SK-N-SH (cell line): ENCODE results near the gene PLA2G4E. TPM values are rescaled to one million over a fixed set of nuclear protein-coding genes. Genes with fewer than 3 reads are reported as not detected.

Experiments used
- CTCF ChIA-PET: fragments of 300-600, 350-600 bp; formaldehyde crosslinking; extraction: SDS; loops from one replicate; lab custom pipeline; 2021; lab: Yijun Ruan, JAX
- POLR2A ChIA-PET: fragments of 350-600 bp; sonication (Branson Sonifier 250); formaldehyde crosslinking; extraction: SDS; loops from one replicate; lab custom pipeline; 2020; ENCODE audit warnings: antibody characterized with exemption, inconsistent platforms; lab: Yijun Ruan, JAX
- DNase-seq: peaks from one replicate; pipeline ENCODE4 v3.0.0; 2012
- H2AFZ ChIP-seq: fragments of 200-600 bp; sonication (generic); 2 replicates; pipeline ENCODE4 v1.8.1; 2016; ENCODE audit warnings: antibody characterized with exemption, mild to moderate bottlenecking, low read depth
- H3F3A ChIP-seq: fragments of 200-600 bp; sonication (generic); replicated peaks from 2 replicates; pipeline ENCODE3; 2016; ENCODE audit warnings: antibody characterized with exemption, mild to moderate bottlenecking; ENCODE audit not compliant: insufficient read depth
- H3K27ac ChIP-seq, 2 experiments: fragments of 200-500 bp in 1 of 2; fragments of 200-600 bp in 1 of 2; sonication (Bioruptor generic) in 1 of 2; sonication (generic), shearing (Covaris generic) in 1 of 2; 2 replicates each; pipeline versions ENCODE4 v1.5.1 to v1.6.1; 2014 to 2016; ENCODE audit warnings: low read depth in 2 of 2, inconsistent platforms in 1 of 2, low read length in 1 of 2, mild to moderate bottlenecking in 1 of 2, mixed read lengths in 1 of 2
- H3K27me3 ChIP-seq: fragments of 200-600 bp; sonication (generic), shearing (Covaris generic); 2 replicates; pipeline ENCODE4 v1.6.1; 2016; ENCODE audit warnings: mixed run types; ENCODE audit not compliant: insufficient read depth
- H3K36me3 ChIP-seq, 2 experiments: fragments of 200-500 bp in 1 of 2; fragments of 200-600 bp in 1 of 2; sonication (Bioruptor generic) in 1 of 2; sonication (generic) in 1 of 2; replicated peaks in 1 of 2; 2 replicates each; pipeline versions ENCODE3 to v1.5.1; 2014 to 2016; ENCODE audit warnings: low read length in 1 of 2, mild to moderate bottlenecking in 1 of 2; ENCODE audit not compliant: insufficient read depth in 2 of 2, control insufficient read depth in 1 of 2
- H3K4me1 ChIP-seq, 2 experiments: fragments of 200-500 bp in 1 of 2; fragments of 200-600 bp in 1 of 2; sonication (Bioruptor generic) in 1 of 2; sonication (generic), shearing (Covaris generic) in 1 of 2; 2 replicates each; pipeline versions ENCODE4 v1.5.1 to v1.6.1; 2014 to 2016; ENCODE audit warnings: low read depth in 1 of 2, low read length in 1 of 2, mixed run types in 1 of 2; ENCODE audit not compliant: insufficient read depth in 2 of 2, control insufficient read depth in 1 of 2
- H3K4me2 ChIP-seq: fragments of 200-600 bp; sonication (generic), shearing (Covaris generic); 2 replicates; pipeline ENCODE4 v1.6.1; 2017; ENCODE audit warnings: mixed run types
- H3K4me3 ChIP-seq, 2 experiments: fragments of 200-500 bp in 1 of 2; fragments of 200-600 bp in 1 of 2; sonication (Bioruptor generic) in 1 of 2; sonication (generic), shearing (Covaris generic) in 1 of 2; 2 replicates each; pipeline versions ENCODE4 v1.5.1 to v1.8.1; 2014 to 2016; ENCODE audit warnings: low read depth in 2 of 2, inconsistent platforms in 1 of 2, low read length in 1 of 2, mild to moderate bottlenecking in 1 of 2, mixed read lengths in 1 of 2, moderate library complexity in 1 of 2
- H3K79me2 ChIP-seq: fragments of 200-600 bp; sonication (generic); 2 replicates; pipeline ENCODE4 v1.8.1; 2017; ENCODE audit warnings: mild to moderate bottlenecking; ENCODE audit not compliant: insufficient read depth
- H3K9ac ChIP-seq: fragments of 200-600 bp; sonication (generic); 2 replicates; pipeline ENCODE4 v1.6.1; 2017; ENCODE audit warnings: mixed run types
- H3K9me2 ChIP-seq: fragments of 200-600 bp; sonication (generic); 2 replicates; pipeline ENCODE4 v1.6.1; 2017; ENCODE audit warnings: mixed run types
- H3K9me3 ChIP-seq: fragments of 200-600 bp; sonication (generic); 2 replicates; pipeline ENCODE4 v1.6.1; 2017; ENCODE audit warnings: mixed run types, mild to moderate bottlenecking, moderate library complexity
- H4K20me1 ChIP-seq: fragments of 200-600 bp; sonication (generic); 2 replicates; pipeline ENCODE4 v1.6.1; 2017; ENCODE audit warnings: mild to moderate bottlenecking, mixed run types; ENCODE audit not compliant: insufficient read depth
- CHD2 ChIP-seq: fragments of 150-350 bp; IDR thresholded peaks from 2 replicates; pipeline ENCODE4 v1.6.1; 2018; ENCODE audit warnings: low read length; ENCODE audit not compliant: partially characterized antibody
- EP300 ChIP-seq, 2 experiments: IDR thresholded peaks; 2 replicates each; pipeline versions ENCODE4 v1.4.0 to v1.6.1; 2012; ENCODE audit warnings: borderline replicate concordance in 1 of 2, low read depth in 1 of 2, low read length in 1 of 2
- FOSL2 ChIP-seq: IDR thresholded peaks from 2 replicates; pipeline ENCODE4 v1.4.0; 2012; ENCODE audit warnings: low read depth, mild to moderate bottlenecking, moderate library complexity, borderline replicate concordance
- FOXM1 ChIP-seq: IDR thresholded peaks from 2 replicates; pipeline ENCODE4 v1.4.0; 2012; ENCODE audit warnings: low read depth, mild to moderate bottlenecking
- GATA2 ChIP-seq: sonication (generic); formaldehyde crosslinking; IDR thresholded peaks from 2 replicates; pipeline ENCODE4 v1.5.0; 2020; ENCODE audit warnings: mild to moderate bottlenecking, missing genetic modification reagents
- MAX ChIP-seq: IDR thresholded peaks from 2 replicates; pipeline ENCODE4 v1.4.0; 2012; ENCODE audit warnings: low read depth
- MXI1 ChIP-seq: IDR thresholded peaks from 2 replicates; pipeline ENCODE4 v1.6.1; 2012; ENCODE audit warnings: mild to moderate bottlenecking, low read depth, low read length, improper control_type of control experiment
- NFIC ChIP-seq: IDR thresholded peaks from 2 replicates; pipeline ENCODE4 v1.4.0; 2012; ENCODE audit warnings: borderline replicate concordance
- PBX3 ChIP-seq: IDR thresholded peaks from 2 replicates; pipeline ENCODE4; 2012
- RCOR1 ChIP-seq: fragments of 150-350 bp; IDR thresholded peaks from 2 replicates; pipeline ENCODE4 v1.6.1; 2017; ENCODE audit warnings: antibody characterized with exemption, low read length
- RFX5 ChIP-seq: IDR thresholded peaks from 2 replicates; pipeline ENCODE4 v1.6.1; 2012; ENCODE audit warnings: mild to moderate bottlenecking, improper control_type of control experiment, low read length
- SMC3 ChIP-seq: IDR thresholded peaks from 2 replicates; pipeline ENCODE4 v1.6.1; 2012; ENCODE audit warnings: low read depth, low read length, improper control_type of control experiment
- TEAD4 ChIP-seq: IDR thresholded peaks from 2 replicates; pipeline ENCODE4 v1.4.0; 2012; ENCODE audit warnings: mild to moderate bottlenecking, borderline replicate concordance; ENCODE audit not compliant: insufficient read depth
- USF1 ChIP-seq: IDR thresholded peaks from 2 replicates; pipeline ENCODE4 v1.4.0; 2012; ENCODE audit warnings: low read depth, borderline replicate concordance
- WGBS: methylation state at CpG from one replicate; pipeline ENCODE4 v1.1.6; 2017; ENCODE audit warnings: low lambda C conversion rate; 5-methylcytosine and 5-hydroxymethylcytosine counted together
- polyA plus RNA-seq, 3 experiments: library from polyadenylated mRNA; depleted of rRNA; stranded (reverse); fragments of >200 nt; gene quantifications; 2 replicates each; pipeline ENCODE4 v1.2.3, GENCODE V29; 2012

PLA2G4E gene
- polyA plus RNA-seq, 1 of the 3 experiments (the other 2 are of a cell fraction), result not detected

- 88% methylated on average over 6 of the region's 7 CpGs for WGBS
- H4K20me1 ChIP-seq, result no peaks in the 10 kb centered on the region
- no peak overlapping the region for H3K9ac ChIP-seq
- H3K4me2 ChIP-seq, result no peak overlapping the region
- ChIA-PET POLR2A (no interaction called here), CTCF (interaction anchor here (1.0 to 1.5 kb wide), 3 partner anchors 12 to 50 kb away, joined by 3 to 5 read pairs (median 3); no protein-coding TSS in a partner anchor)
- H3K4me1 ChIP-seq, result peaks cover 0 to 4% of the 10 kb centered on the region in 2 experiments; a peak in 2 of 4 replicates
- TF ChIP-seq FOSL2 (no peak), MXI1 (no peak)
- peaks cover 55% of the 10 kb centered on the region; the same call in 1 of the 2 replicates for H3K79me2 ChIP-seq
- no peak overlapping the region for H3K4me3 ChIP-seq
- no peaks in the 10 kb centered on the region for H3K27me3 ChIP-seq
- no peaks in the 10 kb centered on the region for H3K9me2 ChIP-seq
- peaks cover 0 to 11% of the 10 kb centered on the region in 2 experiments for H3K36me3 ChIP-seq
- no peak for DNase-seq
- no peaks in the 10 kb centered on the region for H3F3A ChIP-seq
- H3K9me3 ChIP-seq, result no peaks in the 10 kb centered on the region
- no peak overlapping the region for H3K27ac ChIP-seq
- H2AFZ ChIP-seq, result no peak overlapping the region
Observed at GRCh38 chr15:41955100-41955499, 65.7 kb downstream of the PLA2G4E start.

GRCh38 chr15:41954036-41954435, 66.8 kb downstream of the PLA2G4E start:
- CTCF ChIA-PET, result interaction anchor here (0.6 to 1.0 kb wide), 2 partner anchors 17 to 184 kb away, joined by 3 read pairs; no protein-coding TSS in a partner anchor
- Histone ChIP-seq H3K9ac (no peak overlapping the region), H3F3A (no peaks in the 10 kb centered on the region), H4K20me1 (no peaks in the 10 kb centered on the region)
- TF ChIP-seq FOSL2 (no peak), TEAD4 (no peak), FOXM1 (no peak), RCOR1 (no peak), USF1 (no peak), MAX (no peak), NFIC (no peak), RFX5 (no peak), CHD2 (no peak), SMC3 (no peak), EP300 (IDR thresholded peaks at IDR 0.05; ENCODE audit: borderline replicate concordance in 1 of 2, low read depth in 1 of 2, low read length in 1 of 2) (no peak), GATA2 (CRISPR knock-in tag) (no peak), PBX3 (no peak)
- TF ChIP-seq, all 33 proteins: peak for 0
- H3K27me3 ChIP-seq, result no peaks in the 10 kb centered on the region
- WGBS, result 94% methylated on average over 6 of the region's 6 CpGs
- H3K27ac ChIP-seq, result no peak overlapping the region
- POLR2A ChIA-PET, result no interaction called here
- no peaks in the 10 kb centered on the region for H3K9me3 ChIP-seq
- H3K9me2 ChIP-seq, result no peaks in the 10 kb centered on the region
- no peak overlapping the region for H3K4me2 ChIP-seq
- no peak for DNase-seq
- H3K4me3 ChIP-seq, result no peak overlapping the region
- peaks cover 49% of the 10 kb centered on the region; the same call in 1 of the 2 replicates for H3K79me2 ChIP-seq
- peaks cover 0 to 11% of the 10 kb centered on the region in 2 experiments for H3K36me3 ChIP-seq
- peaks cover 0 to 4% of the 10 kb centered on the region in 2 experiments; a peak in 2 of 4 replicates for H3K4me1 ChIP-seq
- no peak overlapping the region for H2AFZ ChIP-seq
